Hematopoietic multipotent progenitor cell treated with erythropoietin and hydrocortisone succinate and interleukin-3 and kit ligand, for 15 days (in vitro differentiated cells): ENCODE measurements around the gene CNTNAP2.

Experiments used
- DNase-seq: peaks from one replicate; pipeline ENCODE4 v3.0.0-alpha.2; 2015; ENCODE audit warnings: low spot score

The CNTNAP2 gene

GRCh38 chr7:147261693-147262092 is 1145.1 kb downstream of the CNTNAP2 start:
- DNase-seq = no peak

GRCh38 chr7:147265528-147265927 is 1148.9 kb downstream of the CNTNAP2 start:
- DNase-seq = no peak

- DNase-seq = no peak
Observed at GRCh38 chr7:147276106-147276505, 1159.5 kb downstream of the CNTNAP2 start.

- no peak for DNase-seq
Observed at GRCh38 chr7:147276783-147277370, 1160.3 kb downstream of the CNTNAP2 start.

- DNase-seq = no peak
Observed at GRCh38 chr7:147279514-147279913, 1162.9 kb downstream of the CNTNAP2 start.

GRCh38 chr7:147279964-147280374 is 1163.4 kb downstream of the CNTNAP2 start:
- DNase-seq = no peak

GRCh38 chr7:147282204-147282603 is 1165.6 kb downstream of the CNTNAP2 start:
- no peak for DNase-seq

- DNase-seq = no peak
Observed at GRCh38 chr7:147296201-147296600, 1179.6 kb downstream of the CNTNAP2 start.

GRCh38 chr7:147296986-147297385 is 1180.4 kb downstream of the CNTNAP2 start:
- DNase-seq = no peak

- DNase-seq = no peak
Observed at GRCh38 chr7:147298611-147299043, 1182.0 kb downstream of the CNTNAP2 start.

- DNase-seq = no peak
Observed at GRCh38 chr7:147300293-147300692, 1183.7 kb downstream of the CNTNAP2 start.

- DNase-seq = no peak
Observed at GRCh38 chr7:147304376-147304775, 1187.8 kb downstream of the CNTNAP2 start.

GRCh38 chr7:147305827-147306226 is 1189.2 kb downstream of the CNTNAP2 start:
- no peak for DNase-seq

GRCh38 chr7:147308539-147308938 is 1191.9 kb downstream of the CNTNAP2 start:
- no peak for DNase-seq

GRCh38 chr7:147311336-147311735 is 1194.7 kb downstream of the CNTNAP2 start:
- DNase-seq = no peak

GRCh38 chr7:147321504-147321903 is 1204.9 kb downstream of the CNTNAP2 start:
- no peak for DNase-seq

- DNase-seq = no peak
Observed at GRCh38 chr7:147332988-147333387, 1216.4 kb downstream of the CNTNAP2 start.

GRCh38 chr7:147363101-147363500 is 1246.5 kb downstream of the CNTNAP2 start:
- no peak for DNase-seq

- DNase-seq = no peak
Observed at GRCh38 chr7:147376192-147376591, 1259.6 kb downstream of the CNTNAP2 start.

- no peak for DNase-seq
Observed at GRCh38 chr7:147380926-147381325, 1264.3 kb downstream of the CNTNAP2 start.

GRCh38 chr7:147394329-147394728 is 1277.7 kb downstream of the CNTNAP2 start:
- DNase-seq = no peak

GRCh38 chr7:147400221-147400689 is 1283.7 kb downstream of the CNTNAP2 start:
- no peak for DNase-seq

- no peak for DNase-seq
Observed at GRCh38 chr7:147400925-147401324, 1284.3 kb downstream of the CNTNAP2 start.

- DNase-seq = no peak
Observed at GRCh38 chr7:147405621-147406020, 1289.0 kb downstream of the CNTNAP2 start.
